GM06990 (cell line): ENCODE results near the gene KLHDC9.

Source experiments
- DNase-seq: peaks from one replicate; pipeline ENCODE4 v3.0.0-alpha.2; 2011; ENCODE audit not compliant: insufficient read length; ENCODE audit errors: extremely low read depth
- H3K27me3 ChIP-seq: replicated peaks from 2 replicates; pipeline ENCODE4 v1.6.0; 2011; ENCODE audit warnings: low read length; ENCODE audit not compliant: control insufficient read depth, insufficient read depth
- H3K36me3 ChIP-seq: 2 replicates; pipeline ENCODE4 v1.5.1; 2011; ENCODE audit warnings: low read length; ENCODE audit not compliant: control insufficient read depth, insufficient read depth
- H3K4me3 ChIP-seq: replicated peaks from 2 replicates; pipeline ENCODE4 v1.5.1; 2011; ENCODE audit warnings: low read depth, mild to moderate bottlenecking, control low read depth, low read length
- TF ChIP-seq, protein P1 (sequence below): IDR thresholded peaks from 2 replicates; pipeline ENCODE4 v1.5.1; 2011; ENCODE audit warnings: low read length, control low read depth, mild to moderate bottlenecking, inconsistent platforms; ENCODE audit not compliant: insufficient read depth, poor library complexity, severe bottlenecking

KLHDC9 gene

DNA sequence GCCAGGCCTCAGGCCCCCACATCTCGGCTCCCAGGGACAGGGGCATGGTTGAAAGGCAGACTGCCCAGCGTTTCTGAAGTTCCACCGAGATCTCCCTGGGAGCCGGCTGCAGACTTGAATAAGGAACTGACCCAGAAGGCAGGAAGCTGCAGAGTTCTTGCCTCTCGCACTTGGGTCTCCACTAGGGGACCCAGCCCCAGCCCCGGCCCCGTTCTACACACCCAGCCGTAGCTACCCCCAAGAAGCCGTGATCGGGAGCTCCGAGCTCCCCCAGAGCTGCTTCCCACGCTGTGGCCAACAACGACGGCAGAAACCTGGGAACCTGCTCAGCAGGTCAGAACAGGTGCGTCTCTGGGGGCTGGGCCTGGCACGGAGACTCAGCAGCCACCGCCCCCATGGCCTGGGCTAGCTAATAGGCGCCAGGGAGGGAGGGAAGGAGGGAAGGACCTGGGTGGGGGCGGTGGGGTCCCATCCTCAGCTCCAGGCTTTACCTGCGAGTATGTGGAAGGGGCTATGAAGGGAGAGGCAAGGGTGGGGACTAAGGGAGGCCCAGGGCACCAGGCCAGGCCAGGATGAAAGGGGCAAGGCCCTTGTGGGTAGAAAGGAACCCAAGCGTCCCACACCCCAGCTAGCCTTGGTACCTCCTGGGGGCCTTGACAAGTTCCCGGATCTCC, 8.8 kb upstream of the KLHDC9 start, which contains the start of gene NECTIN4:
Gene NECTIN4 (minus strand): TSS at position 308 of the 674 bp plus-strand sequence. CDS start 262 bp downstream, at position 46.
- no peak within 1 kb of the TSS for H3K4me3 ChIP-seq
- TF ChIP-seq, protein P1, sequence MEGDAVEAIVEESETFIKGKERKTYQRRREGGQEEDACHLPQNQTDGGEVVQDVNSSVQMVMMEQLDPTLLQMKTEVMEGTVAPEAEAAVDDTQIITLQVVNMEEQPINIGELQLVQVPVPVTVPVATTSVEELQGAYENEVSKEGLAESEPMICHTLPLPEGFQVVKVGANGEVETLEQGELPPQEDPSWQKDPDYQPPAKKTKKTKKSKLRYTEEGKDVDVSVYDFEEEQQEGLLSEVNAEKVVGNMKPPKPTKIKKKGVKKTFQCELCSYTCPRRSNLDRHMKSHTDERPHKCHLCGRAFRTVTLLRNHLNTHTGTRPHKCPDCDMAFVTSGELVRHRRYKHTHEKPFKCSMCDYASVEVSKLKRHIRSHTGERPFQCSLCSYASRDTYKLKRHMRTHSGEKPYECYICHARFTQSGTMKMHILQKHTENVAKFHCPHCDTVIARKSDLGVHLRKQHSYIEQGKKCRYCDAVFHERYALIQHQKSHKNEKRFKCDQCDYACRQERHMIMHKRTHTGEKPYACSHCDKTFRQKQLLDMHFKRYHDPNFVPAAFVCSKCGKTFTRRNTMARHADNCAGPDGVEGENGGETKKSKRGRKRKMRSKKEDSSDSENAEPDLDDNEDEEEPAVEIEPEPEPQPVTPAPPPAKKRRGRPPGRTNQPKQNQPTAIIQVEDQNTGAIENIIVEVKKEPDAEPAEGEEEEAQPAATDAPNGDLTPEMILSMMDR = no peak
- no peaks in the 10 kb centered on the region for H3K27me3 ChIP-seq
- no peak for DNase-seq
- no peaks in the 10 kb centered on the region for H3K36me3 ChIP-seq

DNA sequence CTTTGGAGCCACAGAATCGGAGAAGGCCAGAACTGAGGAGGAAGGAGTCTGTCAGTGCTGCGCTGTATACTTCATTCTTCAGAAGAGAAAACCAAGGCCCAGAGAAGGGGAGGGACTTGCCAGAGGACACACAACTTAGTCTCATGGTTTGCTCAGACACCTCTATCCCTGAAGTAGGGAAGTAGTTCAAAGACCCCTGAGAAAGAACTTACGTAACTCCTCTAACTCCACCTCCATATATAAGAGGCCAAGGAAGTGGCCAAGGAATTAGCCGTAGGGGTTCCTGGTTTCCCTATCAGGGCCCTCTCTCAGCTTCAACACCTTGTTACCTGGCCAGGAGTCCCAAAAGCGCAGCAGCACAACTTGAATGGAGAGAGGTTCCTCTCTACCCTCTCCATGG, 8.2 kb upstream of the KLHDC9 start:
- no peaks in the 10 kb centered on the region for H3K27me3 ChIP-seq
- no peak for DNase-seq
- TF ChIP-seq, protein P1 = no peak
- no peak overlapping the region for H3K4me3 ChIP-seq
- no peaks in the 10 kb centered on the region for H3K36me3 ChIP-seq

DNA sequence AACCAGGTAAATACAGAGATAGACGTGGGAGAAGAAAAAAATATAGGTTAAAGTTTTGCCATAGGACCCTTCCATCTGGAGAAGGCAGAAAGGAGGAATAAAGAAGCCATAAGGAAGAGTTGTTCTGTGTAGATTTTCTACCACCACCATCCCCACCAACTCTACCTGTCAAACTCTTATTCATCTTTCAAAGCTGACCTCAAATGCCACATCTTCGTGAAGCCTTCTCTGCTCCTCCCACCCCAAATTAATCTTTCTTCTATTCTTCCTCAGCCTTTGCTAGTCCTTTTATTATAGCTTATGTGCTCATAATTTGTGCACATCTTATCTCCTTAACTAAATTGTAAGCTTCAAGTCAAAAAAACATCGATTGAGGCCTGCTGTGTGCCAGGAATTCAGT, 7.5 kb upstream of the KLHDC9 start:
- TF ChIP-seq, protein P1 = no peak
- no peak for DNase-seq
- H3K36me3 ChIP-seq = no peaks in the 10 kb centered on the region
- H3K4me3 ChIP-seq = no peak overlapping the region
- no peaks in the 10 kb centered on the region for H3K27me3 ChIP-seq

DNA sequence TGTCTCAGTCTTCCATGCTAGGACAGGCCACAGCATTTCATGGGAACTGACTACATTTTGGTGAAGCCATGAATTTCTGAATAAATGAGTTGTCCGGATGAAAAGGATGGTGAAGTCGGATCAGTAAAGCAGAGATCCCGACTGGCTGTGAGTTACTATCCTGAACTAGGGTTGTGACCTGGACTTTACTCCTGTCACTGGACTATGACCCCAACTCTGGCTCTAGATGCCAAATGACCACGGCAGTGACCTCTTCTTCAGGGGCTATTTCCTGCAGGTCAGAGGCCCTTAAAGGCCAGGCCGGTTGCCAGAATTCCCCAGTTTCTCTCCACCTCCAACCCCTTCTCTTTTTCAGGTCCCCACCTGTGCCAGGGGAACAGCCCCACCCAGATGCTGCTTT, 7.1 kb upstream of the KLHDC9 start:
- H3K27me3 ChIP-seq = no peaks in the 10 kb centered on the region
- TF ChIP-seq, protein P1 = no peak
- H3K36me3 ChIP-seq = no peaks in the 10 kb centered on the region
- DNase-seq = no peak
- H3K4me3 ChIP-seq = no peak overlapping the region

DNA sequence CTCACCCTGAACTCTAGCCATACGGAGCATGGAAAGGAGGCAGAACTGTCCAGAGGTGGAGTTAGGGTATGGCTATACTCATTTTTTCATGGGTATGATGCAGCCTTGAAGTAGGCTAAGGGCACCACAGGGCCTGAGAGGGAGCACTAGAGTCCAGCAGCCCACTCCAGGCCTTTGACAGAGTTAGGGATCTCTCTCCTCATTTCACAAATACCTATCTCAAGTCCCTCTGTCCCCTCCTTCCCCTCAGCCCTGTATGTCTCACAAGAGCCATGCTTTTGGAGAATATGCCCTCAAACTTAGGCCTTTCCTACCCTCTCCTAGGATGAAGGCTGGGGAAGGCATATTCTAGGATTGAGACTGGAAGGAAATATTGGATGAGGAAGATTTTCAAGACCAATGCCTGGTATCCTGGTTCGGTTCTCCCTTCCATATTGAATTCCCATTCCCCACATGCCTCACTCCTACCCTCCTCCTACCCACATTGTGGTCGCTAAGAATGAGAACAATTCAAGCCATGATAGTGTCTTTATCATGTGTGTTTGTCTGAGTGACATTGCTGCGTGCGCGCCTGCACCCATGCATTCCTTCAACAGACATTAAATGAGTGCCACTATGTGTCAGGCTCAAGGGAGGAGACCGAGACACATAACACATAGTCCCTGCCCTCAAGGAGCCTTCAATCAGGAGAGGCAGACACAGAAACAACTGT, 6.2 kb upstream of the KLHDC9 start:
- H3K4me3 ChIP-seq = no peak overlapping the region
- TF ChIP-seq, protein P1 = no peak
- DNase-seq = no peak
- H3K27me3 ChIP-seq = no peaks in the 10 kb centered on the region
- no peaks in the 10 kb centered on the region for H3K36me3 ChIP-seq
